Measurements from ENCODE around the gene CAMK4. TPM values are rescaled to one million over a fixed set of nuclear protein-coding genes. Genes with fewer than 3 reads are reported as not detected.
A peak's percentile ranks its signal among the peaks of the same experiment; 100 is the strongest.

Gene CAMK4
- 7.5 TPM for total RNA-seq
- 1 to 10 TPM; 4.6 to 7.0 (median 5.8) TPM for polyA plus RNA-seq (ENCODE audit: insufficient read depth in 1 of 8, insufficient read length in 8 of 8, low replicate concordance in 1 of 8)
- long read RNA-seq, donor 1: 0 reads
- long read RNA-seq, donor 2: 0 reads
- long read RNA-seq, donor 3, full-length matches to known transcripts: 1 of 1 reads
- long read RNA-seq, donor 3, partial matches to known transcripts: 0 of 1 reads
- long read RNA-seq, donor 3, other reads (novel, unspliced or antisense): 0 of 1 reads
- long read RNA-seq, donor 4, full-length matches to known transcripts: 1 of 1 reads
- long read RNA-seq, donor 4, partial matches to known transcripts: 0 of 1 reads
- long read RNA-seq, donor 4, other reads (novel, unspliced or antisense): 0 of 1 reads
- long read RNA-seq, donor 5, full-length matches to known transcripts: 1 of 1 reads
- long read RNA-seq, donor 5, partial matches to known transcripts: 0 of 1 reads
- long read RNA-seq, donor 5, other reads (novel, unspliced or antisense): 0 of 1 reads
- long read RNA-seq, donor 6: 0 reads
- long read RNA-seq, donor 7, partial matches to known transcripts: 0 of 1 reads
- long read RNA-seq, donor 7, other reads (novel, unspliced or antisense): 0 of 1 reads
- long read RNA-seq, donor 8, full-length matches to known transcripts: 2 of 2 reads
- long read RNA-seq, donor 8, partial matches to known transcripts: 0 of 2 reads
- long read RNA-seq, donor 8, other reads (novel, unspliced or antisense): 0 of 2 reads
- long read RNA-seq, donor 9: 0 reads
- long read RNA-seq, donor 10: 0 reads
- long read RNA-seq, donor 11, full-length matches to known transcripts: 3 of 3 reads
- long read RNA-seq, donor 11, partial matches to known transcripts: 0 of 3 reads
- long read RNA-seq, donor 11, other reads (novel, unspliced or antisense): 0 of 3 reads

- Histone ChIP-seq H3K36me3 (ENCODE audit: control insufficient read depth, insufficient read depth, low read length) (no peaks in the 10 kb centered on the region), H3K4me3 (ENCODE audit: low read length) (peak within 1 kb of the TSS; percentile 74), H3K4me1 (ENCODE audit: control insufficient read depth, insufficient read depth, low read length) (peaks cover 12% of the 10 kb centered on the region), H3K27ac (ENCODE audit: low read length) (no peak within 1 kb of the TSS), H3K27me3 (ENCODE audit: control insufficient read depth, insufficient read depth, low read length) (peaks cover 6% of the 10 kb centered on the region), H3K9me3 (replicated peaks; ENCODE audit: control insufficient read depth, low read depth, low read length) (no peaks in the 10 kb centered on the region)
- DNase-seq: peak; percentile 95
- WGBS (ENCODE audit: insufficient coverage): under 1% methylated on average over 70 of the region's 89 CpGs
Measured at GRCh38 chr5:111223787-111224560, at the start of gene CAMK4. Gene CAMK4 (plus strand): TSS chr5:111224384. CDS start chr5:111224484, 100 bp downstream.

- Histone ChIP-seq H3K27me3 (ENCODE audit: control insufficient read depth, insufficient read depth, low read length) (no peaks in the 10 kb centered on the region), H3K4me3 (ENCODE audit: low read length) (no peak overlapping the region), H3K36me3 (ENCODE audit: control insufficient read depth, insufficient read depth, low read length) (no peaks in the 10 kb centered on the region), H3K27ac (ENCODE audit: low read length) (no peak overlapping the region), H3K4me1 (ENCODE audit: control insufficient read depth, insufficient read depth, low read length) (no peaks in the 10 kb centered on the region), H3K9me3 (replicated peaks; ENCODE audit: control insufficient read depth, low read depth, low read length) (no peaks in the 10 kb centered on the region)
- no CpG with 5 or more reads among the region's 3 CpGs for WGBS (ENCODE audit: insufficient coverage)
- no peak for DNase-seq
Measured at GRCh38 chr5:111183064-111183463, 41.1 kb upstream of the CAMK4 start.

GRCh38 chr5:111187079-111187478 lies 37.1 kb upstream of the CAMK4 start:
- H3K9me3 ChIP-seq (replicated peaks; ENCODE audit: control insufficient read depth, low read depth, low read length): no peaks in the 10 kb centered on the region
- H3K4me3 ChIP-seq (ENCODE audit: low read length): no peak overlapping the region
- no peak for DNase-seq
- no peaks in the 10 kb centered on the region for H3K4me1 ChIP-seq (ENCODE audit: control insufficient read depth, insufficient read depth, low read length)
- H3K36me3 ChIP-seq (ENCODE audit: control insufficient read depth, insufficient read depth, low read length): no peaks in the 10 kb centered on the region
- H3K27ac ChIP-seq (ENCODE audit: low read length): no peak overlapping the region
- no peaks in the 10 kb centered on the region for H3K27me3 ChIP-seq (ENCODE audit: control insufficient read depth, insufficient read depth, low read length)
- WGBS (ENCODE audit: insufficient coverage): no CpG with 5 or more reads among the region's 1 CpG

DNA sequence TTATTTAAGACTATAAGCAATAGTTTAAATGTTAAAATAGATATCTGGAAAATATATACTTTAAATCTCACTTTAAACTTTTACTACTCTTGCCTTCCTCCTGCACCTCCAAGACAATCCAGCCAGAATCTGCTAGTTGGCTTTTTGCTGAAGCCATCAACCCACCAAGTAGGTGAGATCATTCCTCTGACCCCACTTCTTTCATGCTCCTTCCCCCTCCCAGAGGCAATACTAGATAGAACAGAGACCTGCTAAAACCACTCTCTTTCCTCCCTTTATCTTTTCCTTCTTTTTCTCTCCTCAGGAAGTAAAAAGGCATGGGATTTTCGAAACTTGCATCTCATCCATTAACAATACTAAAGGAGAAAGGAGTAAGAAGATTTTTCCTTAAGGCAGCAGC lies 30.1 kb upstream of the CAMK4 start:
- no CpG with 5 or more reads among the region's 1 CpG for WGBS (ENCODE audit: insufficient coverage)
- no peaks in the 10 kb centered on the region for H3K36me3 ChIP-seq (ENCODE audit: control insufficient read depth, insufficient read depth, low read length)
- H3K27ac ChIP-seq (ENCODE audit: low read length): no peak overlapping the region
- no peaks in the 10 kb centered on the region for H3K4me1 ChIP-seq (ENCODE audit: control insufficient read depth, insufficient read depth, low read length)
- H3K9me3 ChIP-seq (replicated peaks; ENCODE audit: control insufficient read depth, low read depth, low read length): no peaks in the 10 kb centered on the region
- no peak for DNase-seq
- H3K4me3 ChIP-seq (ENCODE audit: low read length): no peak overlapping the region
- no peaks in the 10 kb centered on the region for H3K27me3 ChIP-seq (ENCODE audit: control insufficient read depth, insufficient read depth, low read length)

DNA sequence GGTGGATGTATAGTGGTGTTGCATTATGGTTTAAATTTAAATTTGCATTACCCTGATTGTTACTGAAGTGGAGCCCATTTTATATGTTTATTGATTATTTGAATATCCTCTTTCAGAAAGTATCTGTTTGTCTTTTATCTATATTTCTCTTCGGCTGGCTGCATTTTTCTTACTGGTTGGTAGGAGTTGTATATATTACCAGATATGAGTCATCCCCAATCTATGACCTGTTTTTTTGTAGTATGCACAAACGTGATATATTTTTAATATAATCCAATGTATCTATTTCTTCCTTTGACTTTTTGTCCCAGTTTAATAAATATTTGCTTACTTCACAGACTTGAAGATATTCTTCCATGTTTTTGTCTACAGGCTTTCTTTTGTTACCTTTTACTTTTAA lies 29.3 kb upstream of the CAMK4 start:
- no peaks in the 10 kb centered on the region for H3K9me3 ChIP-seq (replicated peaks; ENCODE audit: control insufficient read depth, low read depth, low read length)
- H3K27me3 ChIP-seq (ENCODE audit: control insufficient read depth, insufficient read depth, low read length): no peaks in the 10 kb centered on the region
- no peaks in the 10 kb centered on the region for H3K4me1 ChIP-seq (ENCODE audit: control insufficient read depth, insufficient read depth, low read length)
- WGBS (ENCODE audit: insufficient coverage): no CpG with 5 or more reads among the region's 2 CpGs
- DNase-seq: no peak
- H3K36me3 ChIP-seq (ENCODE audit: control insufficient read depth, insufficient read depth, low read length): no peaks in the 10 kb centered on the region
- no peak overlapping the region for H3K27ac ChIP-seq (ENCODE audit: low read length)
- H3K4me3 ChIP-seq (ENCODE audit: low read length): no peak overlapping the region

DNA sequence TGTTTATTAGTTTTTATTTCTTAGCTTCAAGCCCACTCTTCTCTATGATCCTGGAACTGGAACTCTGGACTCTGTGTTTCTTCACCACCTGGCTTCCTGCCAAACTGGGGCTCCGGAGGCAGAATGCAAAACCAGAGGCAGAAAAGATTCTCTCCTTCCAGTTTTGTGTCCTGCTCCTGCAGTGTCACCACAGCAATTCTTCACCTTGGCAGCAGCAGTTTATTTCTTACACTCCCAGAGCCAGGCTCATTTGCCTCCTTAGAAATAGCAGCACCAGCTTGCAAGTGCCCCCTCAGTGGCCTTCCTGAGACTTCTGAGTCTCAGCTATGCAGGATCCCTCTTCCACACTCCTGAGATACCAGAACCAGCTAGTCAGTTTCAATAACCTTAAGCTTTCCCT lies 26.7 kb upstream of the CAMK4 start:
- Histone ChIP-seq H3K36me3 (ENCODE audit: control insufficient read depth, insufficient read depth, low read length) (no peaks in the 10 kb centered on the region), H3K4me3 (ENCODE audit: low read length) (no peak overlapping the region), H3K9me3 (replicated peaks; ENCODE audit: control insufficient read depth, low read depth, low read length) (no peaks in the 10 kb centered on the region), H3K4me1 (ENCODE audit: control insufficient read depth, insufficient read depth, low read length) (no peaks in the 10 kb centered on the region), H3K27me3 (ENCODE audit: control insufficient read depth, insufficient read depth, low read length) (no peaks in the 10 kb centered on the region), H3K27ac (ENCODE audit: low read length) (no peak overlapping the region)
- DNase-seq: peak; percentile 7
- WGBS (ENCODE audit: insufficient coverage): 0% methylated on average over 1 of the region's 1 CpG

- no peaks in the 10 kb centered on the region for H3K36me3 ChIP-seq (ENCODE audit: control insufficient read depth, insufficient read depth, low read length)
- WGBS (ENCODE audit: insufficient coverage): 25% methylated on average over 1 of the region's 4 CpGs
- H3K9me3 ChIP-seq (replicated peaks; ENCODE audit: control insufficient read depth, low read depth, low read length): no peaks in the 10 kb centered on the region
- no peak overlapping the region for H3K27ac ChIP-seq (ENCODE audit: low read length)
- no peak for DNase-seq
- H3K27me3 ChIP-seq (ENCODE audit: control insufficient read depth, insufficient read depth, low read length): no peaks in the 10 kb centered on the region
- H3K4me1 ChIP-seq (ENCODE audit: control insufficient read depth, insufficient read depth, low read length): no peaks in the 10 kb centered on the region
- no peak overlapping the region for H3K4me3 ChIP-seq (ENCODE audit: low read length)
Measured at GRCh38 chr5:111198281-111198966, 25.8 kb upstream of the CAMK4 start.

DNA sequence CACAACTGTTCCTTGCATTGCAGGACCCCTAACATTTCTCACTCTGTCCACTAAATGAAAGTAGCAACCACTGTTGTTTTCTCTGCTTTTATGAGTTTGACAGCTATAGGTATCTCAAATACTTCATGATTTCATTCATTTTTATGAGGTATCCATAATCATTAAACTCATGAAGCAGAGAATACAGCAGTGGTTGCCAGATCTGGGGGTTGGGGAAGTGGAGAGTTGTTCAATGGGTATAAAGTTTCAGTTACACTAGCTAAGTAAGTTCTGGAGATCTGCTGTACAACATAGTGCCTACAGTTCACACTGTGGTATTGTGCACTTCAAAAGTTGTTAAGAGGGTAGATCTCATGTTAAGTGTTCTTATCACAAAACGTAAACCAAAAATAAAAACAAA lies 23.4 kb upstream of the CAMK4 start:
- no peaks in the 10 kb centered on the region for H3K36me3 ChIP-seq (ENCODE audit: control insufficient read depth, insufficient read depth, low read length)
- no CpG with 5 or more reads among the region's 1 CpG for WGBS (ENCODE audit: insufficient coverage)
- H3K27me3 ChIP-seq (ENCODE audit: control insufficient read depth, insufficient read depth, low read length): no peaks in the 10 kb centered on the region
- no peak for DNase-seq
- no peaks in the 10 kb centered on the region for H3K9me3 ChIP-seq (replicated peaks; ENCODE audit: control insufficient read depth, low read depth, low read length)
- H3K27ac ChIP-seq (ENCODE audit: low read length): no peak overlapping the region
- H3K4me3 ChIP-seq (ENCODE audit: low read length): no peak overlapping the region
- H3K4me1 ChIP-seq (ENCODE audit: control insufficient read depth, insufficient read depth, low read length): no peaks in the 10 kb centered on the region

DNA sequence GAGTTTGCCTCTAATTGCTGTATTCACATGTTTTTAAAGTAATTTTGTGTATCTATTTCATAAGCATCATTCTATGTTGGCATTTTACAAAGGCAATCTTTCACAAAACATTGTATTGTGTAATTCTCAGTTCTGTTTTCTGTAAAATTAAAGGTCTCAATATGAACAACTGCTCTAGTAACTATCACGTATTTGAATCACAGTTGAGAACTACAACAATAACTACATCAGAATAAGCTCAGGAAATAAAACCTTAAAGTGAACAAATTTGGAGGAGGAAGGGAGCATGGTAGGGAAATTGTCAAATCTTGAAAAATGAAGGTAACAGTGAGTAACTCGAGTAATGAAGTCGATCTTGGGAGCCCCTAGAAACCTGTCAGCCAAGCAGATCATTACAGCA lies 22.5 kb upstream of the CAMK4 start:
- H3K9me3 ChIP-seq (replicated peaks; ENCODE audit: control insufficient read depth, low read depth, low read length): no peaks in the 10 kb centered on the region
- no peak overlapping the region for H3K4me3 ChIP-seq (ENCODE audit: low read length)
- no peaks in the 10 kb centered on the region for H3K36me3 ChIP-seq (ENCODE audit: control insufficient read depth, insufficient read depth, low read length)
- H3K27me3 ChIP-seq (ENCODE audit: control insufficient read depth, insufficient read depth, low read length): no peaks in the 10 kb centered on the region
- no peak overlapping the region for H3K27ac ChIP-seq (ENCODE audit: low read length)
- no CpG with 5 or more reads among the region's 3 CpGs for WGBS (ENCODE audit: insufficient coverage)
- H3K4me1 ChIP-seq (ENCODE audit: control insufficient read depth, insufficient read depth, low read length): no peaks in the 10 kb centered on the region
- DNase-seq: no peak

Measured in muscle of leg (tissue), 16 donors.